Spleen (tissue), 7 donors: ENCODE results near the gene NOPCHAP1.

Experiments used
- POLR2AphosphoS5 ChIP-seq, 3 donors: sonication (generic); formaldehyde crosslinking; IDR thresholded peaks; one replicate each; pipeline ENCODE4 v1.5.1; 2017; ENCODE audit warnings: antibody characterized with exemption in 3 of 3
- TF ChIP-seq, protein P1 (sequence below), 11 experiments: fragments of 200-600 bp in 7 of 11; fragments of 450-650 bp in 4 of 11; sonication (generic) in 4 of 11; IDR thresholded peaks in 8 of 11; conservative IDR thresholded peaks in 3 of 11; 1 replicate in 7 of 11; 2 replicates in 4 of 11; pipeline versions ENCODE4 v1.4.0 to v1.8.0; 2016 to 2021; ENCODE audit warnings: antibody characterized with exemption in 11 of 11, inconsistent platforms in 4 of 11, mild to moderate bottlenecking in 1 of 11
- donor health status: DM: no; HTN: no; CAD: no; lungs with moderate emphysema.
- donor health status: DM: no; HTN: no; CAD: no.
- donor health status: DM: no; HTN: no; CAD: no.

DNA sequence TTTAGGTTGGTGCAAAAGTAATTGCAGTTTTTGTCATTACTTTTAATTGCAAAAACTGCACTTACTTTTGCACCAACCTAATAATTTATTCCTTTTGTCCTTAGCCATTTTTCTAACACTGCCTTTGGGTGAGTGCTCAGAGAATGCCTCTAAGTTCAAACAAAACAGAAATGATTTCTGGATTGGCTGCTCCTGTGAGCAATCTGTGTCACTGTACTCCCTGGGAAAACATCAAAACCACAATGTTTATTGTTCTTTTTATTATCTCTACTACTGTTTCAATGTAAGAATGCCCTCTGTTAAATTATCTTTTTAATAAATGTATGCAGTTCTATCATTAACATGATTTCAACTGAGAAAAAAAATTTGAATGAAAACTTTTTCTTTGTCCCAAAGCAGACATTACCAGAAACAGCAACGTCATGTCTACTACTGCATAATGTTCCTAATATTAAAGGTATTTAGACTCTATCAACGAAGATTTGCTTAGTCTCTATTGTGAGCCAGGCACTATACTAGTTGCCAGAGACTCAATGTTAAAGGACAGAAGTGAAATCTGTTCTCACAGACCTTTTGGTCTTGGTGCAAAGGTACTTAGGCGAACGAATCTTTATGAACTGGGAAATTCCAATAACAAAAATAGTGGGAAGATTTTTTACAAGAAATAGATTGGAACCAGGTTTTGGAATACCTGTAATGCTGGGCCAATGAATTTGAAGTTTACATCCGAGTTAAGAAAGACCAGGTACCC, 34.2 kb upstream of the NOPCHAP1 start:
- no peak for TF ChIP-seq POLR2AphosphoS5 (IDR thresholded peaks at IDR 0.05)
- TF ChIP-seq, protein P1, sequence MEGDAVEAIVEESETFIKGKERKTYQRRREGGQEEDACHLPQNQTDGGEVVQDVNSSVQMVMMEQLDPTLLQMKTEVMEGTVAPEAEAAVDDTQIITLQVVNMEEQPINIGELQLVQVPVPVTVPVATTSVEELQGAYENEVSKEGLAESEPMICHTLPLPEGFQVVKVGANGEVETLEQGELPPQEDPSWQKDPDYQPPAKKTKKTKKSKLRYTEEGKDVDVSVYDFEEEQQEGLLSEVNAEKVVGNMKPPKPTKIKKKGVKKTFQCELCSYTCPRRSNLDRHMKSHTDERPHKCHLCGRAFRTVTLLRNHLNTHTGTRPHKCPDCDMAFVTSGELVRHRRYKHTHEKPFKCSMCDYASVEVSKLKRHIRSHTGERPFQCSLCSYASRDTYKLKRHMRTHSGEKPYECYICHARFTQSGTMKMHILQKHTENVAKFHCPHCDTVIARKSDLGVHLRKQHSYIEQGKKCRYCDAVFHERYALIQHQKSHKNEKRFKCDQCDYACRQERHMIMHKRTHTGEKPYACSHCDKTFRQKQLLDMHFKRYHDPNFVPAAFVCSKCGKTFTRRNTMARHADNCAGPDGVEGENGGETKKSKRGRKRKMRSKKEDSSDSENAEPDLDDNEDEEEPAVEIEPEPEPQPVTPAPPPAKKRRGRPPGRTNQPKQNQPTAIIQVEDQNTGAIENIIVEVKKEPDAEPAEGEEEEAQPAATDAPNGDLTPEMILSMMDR (IDR thresholded peaks at IDR 0.05 in 8 of 11, conservative IDR thresholded peaks at IDR 0.05 in 3 of 11), result no peak
